ENCODE data around the gene KRTAP10-7.
"Not testable (repeated sequence)": the region's sequence is repeated elsewhere in the genome, so short reads cannot be mapped to it uniquely, and the experiment has no call there.

KRTAP10-7 gene

DNA sequence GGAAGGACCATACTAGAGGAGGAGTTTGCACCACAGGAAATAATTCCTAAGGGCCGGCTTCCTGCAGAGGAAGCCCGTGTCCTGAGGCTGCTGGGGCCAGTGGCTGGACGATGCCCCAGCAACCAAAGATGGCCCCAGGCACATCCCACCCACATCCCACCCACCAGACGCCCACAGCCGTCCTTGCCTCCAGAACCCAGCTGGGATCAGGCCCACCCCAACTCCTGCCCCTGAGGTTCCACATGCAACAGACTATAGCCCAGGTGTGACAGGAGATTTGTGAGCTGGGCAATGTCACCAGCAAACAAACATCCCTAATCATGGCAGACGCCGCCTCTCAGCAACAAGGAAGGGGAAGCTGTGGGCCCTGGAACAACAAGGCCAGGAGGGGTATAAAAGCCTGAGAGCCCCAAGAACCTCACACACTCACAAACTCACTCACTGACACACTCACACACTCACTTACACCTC, 26.3 kb downstream of the KRTAP10-7 start, which contains the start of gene KRTAP10-9:
Gene KRTAP10-9 (plus strand): TSS at position 421 of the 471 bp plus-strand sequence. CDS start 79 bp downstream, outside the sequence.
- no peak within 1 kb of the TSS for H3K4me2 ChIP-seq (ENCODE audit: low read depth, low read length, poor library complexity, severe bottlenecking)
- H3K27me3 ChIP-seq (ENCODE audit: low read length): no peaks in the 10 kb centered on the region
- no peaks in the 10 kb centered on the region for H3F3A ChIP-seq (ENCODE audit: insufficient read depth)
- no peaks in the 10 kb centered on the region for H4K20me1 ChIP-seq (ENCODE audit: low read depth, low read length)
- peaks cover 14% of the 10 kb centered on the region; the same call in 1 of the 2 replicates for H3K9me3 ChIP-seq (ENCODE audit: insufficient read depth, low read length)
- H3K27ac ChIP-seq (ENCODE audit: low read depth, low read length): no peak within 1 kb of the TSS
- H2AFZ ChIP-seq (ENCODE audit: low read depth, low read length, severe bottlenecking): no peak within 1 kb of the TSS
- TF ChIP-seq, protein P1, sequence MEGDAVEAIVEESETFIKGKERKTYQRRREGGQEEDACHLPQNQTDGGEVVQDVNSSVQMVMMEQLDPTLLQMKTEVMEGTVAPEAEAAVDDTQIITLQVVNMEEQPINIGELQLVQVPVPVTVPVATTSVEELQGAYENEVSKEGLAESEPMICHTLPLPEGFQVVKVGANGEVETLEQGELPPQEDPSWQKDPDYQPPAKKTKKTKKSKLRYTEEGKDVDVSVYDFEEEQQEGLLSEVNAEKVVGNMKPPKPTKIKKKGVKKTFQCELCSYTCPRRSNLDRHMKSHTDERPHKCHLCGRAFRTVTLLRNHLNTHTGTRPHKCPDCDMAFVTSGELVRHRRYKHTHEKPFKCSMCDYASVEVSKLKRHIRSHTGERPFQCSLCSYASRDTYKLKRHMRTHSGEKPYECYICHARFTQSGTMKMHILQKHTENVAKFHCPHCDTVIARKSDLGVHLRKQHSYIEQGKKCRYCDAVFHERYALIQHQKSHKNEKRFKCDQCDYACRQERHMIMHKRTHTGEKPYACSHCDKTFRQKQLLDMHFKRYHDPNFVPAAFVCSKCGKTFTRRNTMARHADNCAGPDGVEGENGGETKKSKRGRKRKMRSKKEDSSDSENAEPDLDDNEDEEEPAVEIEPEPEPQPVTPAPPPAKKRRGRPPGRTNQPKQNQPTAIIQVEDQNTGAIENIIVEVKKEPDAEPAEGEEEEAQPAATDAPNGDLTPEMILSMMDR (IDR thresholded peaks at IDR 0.05; ENCODE audit: insufficient read depth, low read length, poor library complexity, severe bottlenecking): no peak
- TF ChIP-seq EZH2phosphoT487 (conservative IDR thresholded peaks at IDR 0.05; ENCODE audit: low read length): no peak
- no peaks in the 10 kb centered on the region for H3K36me3 ChIP-seq (ENCODE audit: low read length)
- H3K4me3 ChIP-seq (ENCODE audit: insufficient read depth, low read length, poor library complexity, severe bottlenecking): no peak within 1 kb of the TSS
- H3K79me2 ChIP-seq (ENCODE audit: insufficient read depth, low read length): no peaks in the 10 kb centered on the region
- no peaks in the 10 kb centered on the region for H3K9me2 ChIP-seq (replicated peaks; ENCODE audit: insufficient read depth, low read length)
- H3K9ac ChIP-seq (ENCODE audit: low read length): no peak within 1 kb of the TSS

DNA sequence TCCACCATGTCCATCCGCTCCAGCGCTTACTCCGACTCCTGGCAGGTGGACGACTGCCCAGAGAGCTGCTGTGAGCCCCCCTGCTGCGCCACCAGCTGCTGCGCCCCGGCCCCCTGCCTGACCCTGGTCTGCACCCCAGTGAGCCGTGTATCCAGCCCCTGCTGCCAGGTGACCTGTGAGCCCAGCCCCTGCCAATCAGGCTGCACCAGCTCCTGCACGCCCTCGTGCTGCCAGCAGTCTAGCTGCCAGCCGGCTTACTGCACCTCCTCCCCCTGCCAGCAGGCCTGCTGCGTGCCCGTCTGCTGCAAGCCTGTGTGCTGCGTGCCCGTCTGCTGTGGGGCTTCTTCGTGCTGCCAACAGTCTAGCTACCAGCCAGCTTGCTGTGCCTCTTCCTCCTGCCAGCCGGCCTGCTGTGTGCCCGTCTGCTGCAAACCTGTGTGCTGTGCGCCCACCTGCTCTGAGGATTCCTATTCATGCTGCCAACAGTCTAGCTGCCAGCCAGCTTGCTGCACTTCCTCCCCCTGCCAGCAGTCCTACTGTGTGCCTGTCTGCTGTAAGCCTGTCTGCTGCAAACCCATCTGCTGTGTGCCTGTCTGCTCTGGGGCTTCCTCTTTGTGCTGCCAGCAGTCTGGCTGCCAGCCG, 26.9 kb downstream of the KRTAP10-7 start:
- not testable (repeated sequence) for H3F3A ChIP-seq (ENCODE audit: insufficient read depth); H3K27ac ChIP-seq (ENCODE audit: low read depth, low read length); H2AFZ ChIP-seq (ENCODE audit: low read depth, low read length, severe bottlenecking); H3K4me2 ChIP-seq (ENCODE audit: low read depth, low read length, poor library complexity, severe bottlenecking); H3K4me3 ChIP-seq (ENCODE audit: insufficient read depth, low read length, poor library complexity, severe bottlenecking); H4K20me1 ChIP-seq (ENCODE audit: low read depth, low read length); H3K79me2 ChIP-seq (ENCODE audit: insufficient read depth, low read length); H3K9me2 ChIP-seq (replicated peaks; ENCODE audit: insufficient read depth, low read length); H3K27me3 ChIP-seq (ENCODE audit: low read length); H3K9ac ChIP-seq (ENCODE audit: low read length); H3K36me3 ChIP-seq (ENCODE audit: low read length)
- H3K9me3 ChIP-seq (ENCODE audit: insufficient read depth, low read length): peaks cover 14% of the 10 kb centered on the region; the same call in 1 of the 2 replicates

DNA sequence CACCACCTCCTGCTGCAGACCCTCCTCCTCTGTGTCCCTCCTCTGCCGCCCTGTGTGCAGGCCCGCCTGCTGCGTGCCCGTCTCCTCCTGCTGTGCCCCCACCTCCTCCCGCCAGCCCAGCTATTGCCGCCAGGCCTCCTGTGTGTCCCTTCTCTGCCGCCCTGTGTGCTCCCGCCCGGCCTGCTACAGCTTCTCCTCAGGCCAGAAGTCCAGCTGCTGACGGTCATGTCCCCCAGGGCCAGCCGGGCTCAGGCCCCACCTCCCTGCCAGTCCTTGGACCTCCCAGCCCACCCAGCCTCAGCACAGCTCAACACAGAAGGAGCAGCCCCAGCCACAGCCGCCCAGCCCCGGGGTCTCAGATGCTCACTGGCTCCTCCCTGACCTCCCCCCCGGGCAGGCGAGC, 27.4 kb downstream of the KRTAP10-7 start:
- not testable (repeated sequence) for H2AFZ ChIP-seq (ENCODE audit: low read depth, low read length, severe bottlenecking); H3K79me2 ChIP-seq (ENCODE audit: insufficient read depth, low read length)

DNA sequence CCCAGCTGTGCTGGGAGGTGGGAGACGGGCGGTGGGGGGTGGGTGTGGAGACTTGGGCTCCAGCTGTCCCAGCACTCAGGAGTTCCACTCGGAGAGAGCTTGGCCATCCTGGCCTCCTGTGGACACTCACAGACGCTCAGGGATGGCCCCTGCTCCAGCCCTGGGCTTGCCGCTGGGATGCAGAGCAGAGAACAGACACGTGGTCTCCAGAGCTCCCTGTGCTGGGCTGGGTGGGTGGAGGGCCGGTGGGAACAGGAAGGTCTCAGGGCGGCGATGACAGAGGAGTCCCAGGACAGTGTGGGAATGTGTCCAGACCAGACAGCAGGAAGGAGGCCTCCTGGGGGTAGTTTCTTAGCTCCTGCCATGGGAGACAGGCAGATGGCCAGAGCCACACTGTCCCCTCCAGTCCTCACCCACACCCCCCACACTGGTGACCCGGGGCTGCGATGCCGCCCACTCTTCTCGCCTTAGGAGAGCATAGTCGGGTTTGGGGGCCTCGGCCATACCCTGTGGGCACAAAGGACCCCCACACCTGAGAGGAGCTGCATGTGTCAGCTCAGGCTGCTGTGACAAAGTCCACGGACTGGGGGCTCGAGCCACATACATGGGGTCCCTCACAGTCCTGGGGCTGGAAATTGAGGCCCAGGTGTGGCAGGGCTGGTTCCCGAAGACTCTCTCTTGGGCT, 28.5 kb downstream of the KRTAP10-7 start:
- no peaks in the 10 kb centered on the region for H3K27me3 ChIP-seq (ENCODE audit: low read length)

More for the DNA sequence above, 27.4 kb downstream of the KRTAP10-7 start:
- not testable (repeated sequence) for H3F3A ChIP-seq (ENCODE audit: insufficient read depth); H3K27ac ChIP-seq (ENCODE audit: low read depth, low read length); H3K36me3 ChIP-seq (ENCODE audit: low read length); H3K9me2 ChIP-seq (replicated peaks; ENCODE audit: insufficient read depth, low read length); H4K20me1 ChIP-seq (ENCODE audit: low read depth, low read length); H3K4me3 ChIP-seq (ENCODE audit: insufficient read depth, low read length, poor library complexity, severe bottlenecking); H3K9ac ChIP-seq (ENCODE audit: low read length); H3K4me2 ChIP-seq (ENCODE audit: low read depth, low read length, poor library complexity, severe bottlenecking); H3K27me3 ChIP-seq (ENCODE audit: low read length)
- H3K9me3 ChIP-seq (ENCODE audit: insufficient read depth, low read length): peaks cover 14% of the 10 kb centered on the region; the same call in 1 of the 2 replicates

More for the DNA sequence above, 28.5 kb downstream of the KRTAP10-7 start:
- Histone ChIP-seq H3K9me2 (replicated peaks; ENCODE audit: insufficient read depth, low read length) (no peaks in the 10 kb centered on the region), H3F3A (ENCODE audit: insufficient read depth) (no peaks in the 10 kb centered on the region), H3K79me2 (ENCODE audit: insufficient read depth, low read length) (no peaks in the 10 kb centered on the region), H3K9me3 (ENCODE audit: insufficient read depth, low read length) (peaks cover 14% of the 10 kb centered on the region; the same call in 1 of the 2 replicates), H4K20me1 (ENCODE audit: low read depth, low read length) (no peaks in the 10 kb centered on the region), H3K36me3 (ENCODE audit: low read length) (no peaks in the 10 kb centered on the region), H3K4me3 (ENCODE audit: insufficient read depth, low read length, poor library complexity, severe bottlenecking) (no peak overlapping the region), H3K4me2 (ENCODE audit: low read depth, low read length, poor library complexity, severe bottlenecking) (no peak overlapping the region), H3K27ac (ENCODE audit: low read depth, low read length) (no peak overlapping the region), H2AFZ (ENCODE audit: low read depth, low read length, severe bottlenecking) (no peak overlapping the region), H3K9ac (ENCODE audit: low read length) (no peak overlapping the region)
- TF ChIP-seq EZH2phosphoT487 (conservative IDR thresholded peaks at IDR 0.05; ENCODE audit: low read length): no peak
- TF ChIP-seq, protein P1 (IDR thresholded peaks at IDR 0.05; ENCODE audit: insufficient read depth, low read length, poor library complexity, severe bottlenecking): no peak
